HG03159 (cell line): ENCODE results near the gene GPR75.
"Not testable (repeated sequence)": the region's sequence is repeated elsewhere in the genome, so short reads cannot be mapped to it uniquely, and the experiment has no call there.

Source experiments
- ATAC-seq: cut with Tn5 transposase; IDR thresholded peaks from one replicate; pipeline ENCODE4 v1.9.1; 2021; ENCODE audit warnings: mild to moderate bottlenecking, moderate library complexity; ENCODE audit not compliant: unreplicated experiment

Gene GPR75

DNA sequence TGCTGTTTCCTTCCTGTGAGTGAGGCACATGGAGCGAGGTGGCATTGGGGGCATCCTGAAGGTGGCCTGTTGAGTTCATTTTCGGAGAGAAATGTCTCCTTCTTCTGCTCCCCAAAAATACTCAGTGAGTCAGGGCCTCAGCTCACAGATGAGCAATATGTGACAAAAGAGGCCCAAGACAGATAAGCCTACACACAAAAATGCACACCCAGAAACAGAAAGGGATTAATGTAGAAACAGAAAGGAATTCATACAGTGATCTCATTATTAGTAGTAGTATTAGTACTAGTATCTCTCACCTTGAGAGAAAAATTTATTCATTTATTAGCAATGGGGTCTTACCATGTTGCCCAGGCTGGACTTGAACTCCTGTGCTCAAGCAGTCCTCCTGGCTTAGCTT lies 5.1 kb downstream of the GPR75 start:
- no peak for ATAC-seq

DNA sequence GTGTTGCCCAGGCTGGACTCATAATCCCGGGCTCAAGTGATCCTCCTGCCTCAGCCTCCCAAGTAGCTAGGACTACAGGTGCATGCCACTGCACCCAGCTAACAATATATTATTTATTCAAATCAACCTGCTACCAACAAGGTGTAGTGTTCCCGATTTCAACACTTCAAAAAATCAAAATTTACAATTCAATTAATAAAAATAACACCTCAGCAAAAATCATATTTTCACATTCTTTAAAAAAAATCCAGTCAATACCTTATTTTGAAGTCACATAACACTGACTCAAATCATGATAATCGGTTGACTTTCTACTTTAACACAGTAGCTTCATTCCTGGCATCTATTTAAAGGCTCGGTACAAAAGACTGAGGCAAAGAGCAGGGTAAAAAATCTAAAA lies 7.2 kb downstream of the GPR75 start:
- ATAC-seq: no peak

DNA sequence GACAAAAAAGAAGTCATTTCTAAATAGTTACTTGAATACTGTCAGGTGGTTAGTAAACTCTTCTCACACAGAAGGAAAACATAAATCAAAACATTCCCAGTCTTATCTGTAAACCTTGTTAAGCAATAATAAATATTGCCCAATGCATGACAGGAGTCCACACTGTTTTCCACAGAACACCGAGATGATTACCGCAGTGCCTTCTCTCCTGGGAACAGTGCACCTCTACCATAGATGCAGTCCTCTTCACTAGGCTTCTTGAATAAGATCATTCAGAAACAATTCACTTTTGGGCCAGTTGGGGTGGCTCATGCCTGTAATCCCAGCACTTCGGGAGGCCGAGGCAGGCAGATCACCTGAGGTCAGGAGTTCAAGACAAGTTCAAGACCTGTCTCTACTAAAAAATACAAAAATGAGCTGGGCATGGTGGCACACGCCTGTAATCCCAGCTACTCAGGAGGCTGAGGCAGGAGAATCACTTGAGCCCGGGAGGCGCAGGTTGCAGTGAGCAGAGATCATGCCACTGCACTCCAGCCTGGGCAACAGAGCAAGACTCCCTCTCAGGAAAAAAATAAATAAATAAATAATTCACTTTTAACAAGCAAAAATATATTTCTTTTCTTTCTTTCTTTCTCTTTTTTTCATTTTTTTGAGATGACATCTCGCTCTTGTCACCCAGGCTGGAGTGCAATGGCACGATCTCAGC lies 8.6 kb downstream of the GPR75 start:
- not testable (repeated sequence) for ATAC-seq

DNA sequence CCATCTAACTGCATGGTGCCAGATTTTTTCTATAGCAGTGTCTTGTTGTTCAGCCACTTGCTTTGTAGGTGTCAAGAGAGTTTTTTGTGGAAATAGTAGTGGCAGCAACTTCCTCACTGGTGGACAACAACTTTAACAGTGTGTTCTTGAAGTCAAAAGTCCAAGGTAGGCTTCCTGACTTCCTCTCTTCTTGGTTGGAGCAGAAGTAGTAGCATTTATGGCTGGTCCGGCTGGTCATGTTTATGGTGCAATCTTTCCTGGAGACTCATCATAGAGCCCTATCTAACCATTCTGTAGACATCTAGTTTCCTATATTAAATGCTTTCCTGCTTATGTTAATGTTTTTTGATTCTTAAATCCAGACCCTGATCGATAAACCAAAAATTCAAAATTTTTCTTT lies 11.7 kb downstream of the GPR75 start:
- no peak for ATAC-seq

DNA sequence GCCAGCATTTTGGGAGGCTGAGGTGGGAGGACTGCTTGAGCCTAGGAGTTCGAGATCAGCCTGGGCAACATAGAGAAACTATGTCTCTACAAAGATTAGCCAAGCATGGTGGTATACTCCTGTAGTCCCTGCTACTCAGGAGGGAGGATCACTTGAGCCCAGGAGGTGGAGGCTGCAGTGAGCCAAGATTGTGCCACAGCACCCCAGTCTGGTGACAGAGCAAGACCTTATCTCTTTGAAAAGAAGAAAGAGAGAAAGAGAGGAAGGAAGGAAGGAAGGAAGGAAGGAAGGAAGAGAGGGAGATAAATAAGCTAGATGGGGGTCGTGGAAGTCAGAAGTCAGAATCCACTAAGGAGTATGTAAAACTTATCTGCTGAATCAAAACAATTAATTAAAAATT lies 16.2 kb downstream of the GPR75 start:
- no peak for ATAC-seq

DNA sequence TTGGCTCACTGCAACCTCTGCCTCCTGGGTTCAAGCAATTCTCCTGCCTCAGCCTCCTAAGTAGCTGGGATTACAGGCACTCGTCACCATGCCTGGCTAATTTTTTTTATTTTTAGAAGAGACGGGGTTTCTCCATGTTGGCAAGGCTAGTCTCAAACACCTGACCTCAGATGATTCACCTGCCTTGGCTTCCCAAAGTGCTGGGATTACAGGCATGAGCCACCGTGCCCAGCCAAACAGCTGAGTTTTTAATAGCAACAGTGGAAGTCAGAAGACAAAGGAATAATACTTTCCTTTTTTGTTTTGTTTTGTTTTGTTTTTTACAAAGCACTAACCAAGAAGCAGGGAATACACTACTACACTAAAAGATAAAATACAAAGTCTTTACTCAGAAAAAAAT lies 16.9 kb downstream of the GPR75 start:
- no peak for ATAC-seq

DNA sequence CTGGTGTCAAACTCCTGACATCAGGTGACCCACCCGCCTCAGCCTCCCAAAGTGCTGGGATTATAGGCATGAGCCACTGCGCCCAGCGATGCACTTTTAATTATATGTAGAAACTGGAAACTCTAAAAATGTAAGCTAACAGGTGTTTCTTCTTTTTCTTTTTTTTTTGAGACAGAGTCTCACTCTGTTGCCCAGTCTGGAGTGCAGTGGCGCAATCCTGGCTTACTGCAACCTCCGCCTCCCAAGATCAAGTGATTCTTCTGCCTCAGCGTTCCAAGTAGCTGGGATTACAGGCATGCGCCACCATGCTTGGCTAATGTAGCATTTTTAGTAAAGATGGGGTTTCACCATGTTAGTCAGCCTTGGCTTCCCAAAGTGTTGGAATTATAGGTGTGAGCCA lies 18.1 kb downstream of the GPR75 start:
- ATAC-seq: not testable (repeated sequence)

DNA sequence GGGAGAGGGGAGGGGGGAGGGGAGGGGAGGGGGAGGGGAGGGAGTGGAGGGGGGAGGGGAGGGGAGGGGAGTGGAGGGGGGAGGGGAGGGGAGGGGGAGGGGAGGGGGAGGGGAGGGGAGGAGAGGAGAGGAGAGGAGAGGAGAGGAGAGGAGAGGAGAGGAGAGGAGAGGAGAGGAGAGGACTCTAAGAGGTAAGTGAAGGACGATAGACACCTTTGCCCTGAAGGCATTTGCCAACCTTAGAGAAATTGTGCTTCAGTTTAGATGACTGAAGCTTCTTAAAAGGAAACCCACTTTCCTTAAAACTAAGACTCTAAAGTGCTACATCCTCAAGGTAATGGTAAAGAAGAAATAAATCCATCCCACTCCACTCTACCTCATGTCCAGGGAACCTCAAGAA lies 19.2 kb downstream of the GPR75 start:
- no peak for ATAC-seq

DNA sequence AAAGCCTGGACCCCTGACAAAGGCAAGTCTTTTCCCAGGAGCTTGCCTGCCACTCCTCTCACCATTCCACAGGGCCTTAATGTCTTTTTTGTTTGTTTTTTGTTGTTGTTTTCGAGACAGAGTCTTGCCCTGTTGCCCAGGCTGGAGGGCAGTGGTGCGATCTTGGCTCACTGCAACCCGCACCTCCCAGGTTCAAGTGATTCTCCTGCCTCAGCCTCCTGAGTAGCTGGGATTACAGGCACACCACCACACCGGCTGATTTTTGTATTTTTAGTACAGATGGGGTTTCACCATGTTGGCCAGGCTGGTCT lies 29.8 kb downstream of the GPR75 start:
- ATAC-seq: not testable (repeated sequence)

DNA sequence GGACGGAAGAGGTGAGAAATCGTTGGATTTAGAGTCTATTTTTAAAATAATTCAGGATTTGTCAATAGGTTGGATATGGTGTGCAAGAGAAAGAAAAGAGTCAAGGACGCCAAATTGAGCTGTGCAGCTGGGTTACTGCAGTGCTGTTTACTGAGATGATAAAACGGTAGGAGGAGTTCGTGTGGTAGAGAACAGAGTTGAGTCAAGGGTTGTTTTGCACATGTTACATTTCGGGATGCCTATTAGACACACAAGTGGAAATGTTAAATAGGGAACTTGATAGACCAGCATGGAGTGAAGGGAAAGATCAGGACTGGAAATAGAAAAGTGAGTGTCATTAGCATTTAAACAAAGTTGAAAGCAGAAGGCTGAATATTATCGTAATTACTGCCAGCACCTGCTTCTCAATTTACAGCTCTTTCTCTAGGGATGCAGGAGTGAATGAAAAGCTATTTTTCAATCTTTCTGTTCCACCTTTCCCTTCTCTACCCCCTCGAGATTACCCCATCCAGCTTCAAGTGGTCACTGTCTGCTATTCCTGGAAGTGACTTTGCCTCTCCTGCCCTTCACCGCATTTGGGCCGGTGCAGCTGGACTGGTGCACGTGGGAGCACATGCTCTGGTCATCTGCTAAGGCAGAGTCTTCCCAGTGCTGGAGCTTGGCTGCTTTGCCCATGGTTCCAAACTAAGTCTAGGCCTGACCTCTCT lies 30.3 kb downstream of the GPR75 start:
- ATAC-seq: no peak

DNA sequence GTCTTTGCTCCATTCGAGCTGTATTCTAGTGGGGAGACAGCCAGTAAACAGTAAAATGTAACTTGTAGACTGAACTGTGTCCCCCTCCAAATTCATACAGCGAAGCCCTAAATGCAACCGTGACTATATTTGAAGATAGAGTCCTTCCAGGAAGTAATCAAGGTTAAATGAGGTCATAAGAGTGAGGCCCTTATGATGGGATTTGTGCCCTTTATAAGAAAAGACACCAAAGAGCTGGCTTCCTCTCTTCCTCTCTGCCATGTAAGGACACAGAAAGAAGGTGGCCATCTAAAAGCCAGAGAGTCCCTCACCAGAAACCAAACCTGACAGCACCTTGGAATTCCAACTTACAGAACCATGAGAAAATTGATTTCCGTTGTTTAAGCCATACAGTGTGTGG lies 31.4 kb downstream of the GPR75 start:
- ATAC-seq: no peak

DNA sequence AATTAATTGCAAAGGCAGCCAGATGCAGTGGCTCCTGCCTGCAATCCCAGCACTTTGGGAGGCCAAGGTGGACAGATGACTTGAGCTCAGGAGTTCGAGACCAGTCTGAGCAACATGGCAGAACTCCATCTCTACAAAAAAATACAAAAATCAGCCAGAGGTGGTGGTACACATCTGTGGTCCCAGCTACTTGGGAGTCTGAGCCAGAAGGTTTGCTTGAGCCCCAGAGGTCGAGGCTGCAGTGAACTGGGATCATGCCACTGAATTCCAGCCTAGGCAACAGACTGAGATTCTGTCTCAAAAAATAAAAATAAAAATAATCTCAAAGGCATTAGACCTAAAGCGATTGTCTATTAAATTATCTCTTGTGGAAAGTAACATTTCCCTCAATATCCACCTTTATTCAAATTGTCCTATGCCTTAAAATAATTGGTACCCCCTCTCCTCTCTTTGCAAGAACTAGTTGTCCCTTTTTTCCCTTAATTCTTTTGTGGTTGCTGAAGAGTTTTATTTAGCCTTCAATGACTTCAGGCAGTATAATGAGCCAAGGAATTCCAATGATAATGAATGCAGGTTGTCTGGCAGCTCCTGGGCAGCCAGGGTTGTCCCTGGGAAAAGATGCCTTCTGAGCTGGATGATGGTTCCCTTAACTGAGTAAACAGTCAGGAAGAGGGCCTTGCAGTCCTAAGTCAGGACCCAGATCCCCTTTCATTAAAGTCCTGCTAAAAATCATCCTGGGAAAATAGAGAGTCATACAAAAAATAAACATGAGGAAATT lies 32.2 kb downstream of the GPR75 start:
- no peak for ATAC-seq

DNA sequence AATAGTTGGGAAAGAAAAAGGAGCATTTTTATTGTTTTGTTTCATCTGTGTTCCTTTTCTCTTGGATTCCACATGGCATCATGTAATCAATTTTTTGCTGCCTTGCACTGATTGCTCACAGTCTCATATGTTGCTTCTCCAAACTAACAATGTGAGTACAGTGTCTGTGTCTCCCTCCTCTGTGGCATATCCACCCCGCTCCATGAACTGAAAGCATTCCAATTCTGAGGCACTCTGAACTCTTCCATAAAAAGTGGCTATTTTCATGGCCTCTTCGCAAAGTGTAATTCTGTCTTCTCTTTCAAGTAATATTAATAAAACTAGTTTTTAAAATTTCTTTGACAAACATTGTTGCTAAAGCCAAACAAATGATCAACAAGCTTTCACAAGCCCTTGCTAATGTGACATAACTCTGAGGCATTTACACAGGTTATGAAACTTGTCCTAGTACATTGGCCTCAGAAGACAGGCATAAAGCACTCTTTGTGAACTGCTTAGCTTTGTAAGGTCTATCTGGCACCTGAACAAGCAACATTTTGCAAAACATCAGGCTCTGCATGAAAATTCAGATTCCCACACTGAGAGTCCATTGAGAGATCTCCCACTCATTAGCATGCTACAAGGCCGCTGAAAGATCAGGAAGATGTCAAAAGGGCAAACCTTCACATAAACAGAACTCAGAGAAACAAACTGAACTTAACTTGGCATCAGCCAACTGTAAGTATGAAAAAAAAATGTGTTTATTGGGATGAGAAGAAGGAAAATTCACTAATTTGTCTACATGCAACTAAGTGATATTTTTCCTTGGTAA lies 33.0 kb downstream of the GPR75 start:
- no peak for ATAC-seq

DNA sequence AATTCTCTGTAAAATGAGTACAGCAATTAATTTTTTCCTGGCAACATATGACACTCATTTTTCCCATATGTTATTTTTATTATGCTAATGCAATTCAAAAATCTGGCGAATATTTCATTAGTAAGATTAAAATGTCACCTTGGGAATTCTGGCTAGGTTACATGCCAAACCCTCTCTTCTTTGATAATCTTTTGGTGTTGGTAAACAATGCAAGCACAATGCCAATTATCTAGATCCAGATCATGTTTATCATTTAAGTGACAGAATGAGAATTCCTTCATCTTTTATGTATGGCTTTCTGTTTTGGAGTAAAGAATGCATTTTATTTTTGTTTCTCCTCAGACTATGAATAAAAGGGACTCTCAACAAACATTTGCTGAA lies 33.7 kb downstream of the GPR75 start:
- ATAC-seq: no peak

DNA sequence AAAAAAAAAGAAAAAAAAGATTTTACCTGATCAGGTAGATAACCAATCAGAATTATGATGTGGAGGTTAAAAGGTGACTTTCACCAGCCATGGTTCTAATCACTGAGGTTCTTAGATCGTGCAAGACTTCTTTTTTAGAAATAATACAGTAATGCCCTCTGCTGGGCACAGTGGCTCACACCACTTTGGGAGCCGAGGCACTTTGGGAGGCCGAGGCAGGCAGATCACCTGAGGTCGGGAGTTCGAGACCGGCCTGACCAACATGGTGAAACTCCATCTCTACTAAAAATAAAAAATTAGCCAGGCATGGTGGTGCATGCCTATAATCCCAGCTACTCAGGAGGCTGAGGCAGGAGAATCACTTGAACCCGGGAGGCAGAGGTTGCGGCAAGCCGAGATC lies 36.1 kb downstream of the GPR75 start:
- ATAC-seq: peak; percentile 51

DNA sequence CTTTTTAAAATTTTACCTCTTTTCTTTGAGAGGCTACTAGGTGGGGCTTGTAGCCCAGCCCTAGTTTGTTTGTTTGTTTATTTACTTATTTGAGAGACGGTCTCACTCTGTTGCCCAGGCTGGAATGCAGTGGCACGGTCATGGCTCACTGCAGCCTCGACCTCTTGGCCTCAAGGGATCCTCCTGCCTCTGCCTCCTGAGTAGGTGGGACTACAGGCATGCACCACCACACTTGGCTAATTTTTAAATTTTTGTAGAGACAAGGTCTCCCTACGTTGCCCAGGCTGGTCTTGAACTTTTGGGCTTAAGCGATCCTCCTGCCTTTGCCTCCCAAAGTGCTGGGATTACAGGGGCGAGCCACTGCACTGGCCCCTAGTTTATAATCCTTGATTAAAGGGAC lies 38.0 kb downstream of the GPR75 start:
- ATAC-seq: no peak

DNA sequence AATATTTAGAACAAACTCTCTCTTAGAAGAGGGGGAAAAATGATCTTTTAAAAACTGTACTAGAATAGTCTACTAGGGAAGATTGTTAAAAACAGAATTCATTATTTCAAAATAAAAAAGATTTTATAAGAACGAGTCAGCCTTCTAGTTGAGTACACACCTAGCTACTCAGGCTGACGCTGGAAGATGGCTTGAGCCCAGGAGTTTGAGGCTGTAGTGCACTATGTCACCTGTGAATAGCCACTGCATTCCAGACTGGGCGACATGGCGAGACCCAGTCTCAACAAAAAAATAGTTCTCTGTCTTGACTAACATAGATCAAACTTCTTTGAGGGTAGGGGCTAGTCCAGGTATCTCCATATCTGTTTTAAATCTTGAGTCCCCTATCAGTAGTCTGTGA lies 39.1 kb downstream of the GPR75 start:
- no peak for ATAC-seq

DNA sequence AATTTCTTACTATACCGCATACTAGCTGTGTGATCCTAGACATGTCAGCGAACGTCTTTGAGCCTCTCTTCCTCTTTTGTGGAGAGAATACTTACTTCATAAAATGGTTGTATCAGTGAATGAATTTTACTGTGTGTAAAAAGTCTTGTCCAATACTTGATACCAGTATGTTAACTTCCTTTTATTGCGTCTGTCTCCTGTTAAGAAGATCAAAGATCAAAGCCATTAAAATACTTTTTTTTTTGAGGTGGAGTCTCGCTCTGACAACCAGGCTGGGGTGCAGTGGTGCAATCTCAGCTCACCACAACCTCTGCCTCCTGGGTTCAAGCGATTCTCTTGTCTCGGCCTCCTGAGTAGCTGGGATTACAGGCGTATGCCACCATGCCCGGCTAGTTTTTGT lies 39.7 kb downstream of the GPR75 start:
- ATAC-seq: no peak

DNA sequence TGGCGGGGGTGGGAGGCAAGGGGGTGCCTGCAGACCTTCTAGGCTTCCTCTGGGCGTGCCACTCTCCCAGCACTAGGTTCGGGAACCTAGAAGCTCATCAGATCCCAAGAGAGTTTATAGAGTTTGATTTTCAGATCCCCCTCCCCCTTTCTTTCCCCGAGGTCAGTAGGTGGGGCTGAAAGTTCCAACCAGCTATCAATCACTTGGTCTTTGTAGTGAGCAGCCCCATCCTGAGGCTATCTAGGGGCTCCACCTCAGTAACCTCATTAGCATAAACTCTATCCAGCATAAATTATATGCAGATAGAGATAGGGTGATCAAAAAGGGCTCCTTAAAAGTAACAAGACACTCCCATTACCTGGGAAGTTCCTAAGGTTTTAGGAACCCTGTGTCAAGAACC lies 40.1 kb downstream of the GPR75 start:
- no peak for ATAC-seq

DNA sequence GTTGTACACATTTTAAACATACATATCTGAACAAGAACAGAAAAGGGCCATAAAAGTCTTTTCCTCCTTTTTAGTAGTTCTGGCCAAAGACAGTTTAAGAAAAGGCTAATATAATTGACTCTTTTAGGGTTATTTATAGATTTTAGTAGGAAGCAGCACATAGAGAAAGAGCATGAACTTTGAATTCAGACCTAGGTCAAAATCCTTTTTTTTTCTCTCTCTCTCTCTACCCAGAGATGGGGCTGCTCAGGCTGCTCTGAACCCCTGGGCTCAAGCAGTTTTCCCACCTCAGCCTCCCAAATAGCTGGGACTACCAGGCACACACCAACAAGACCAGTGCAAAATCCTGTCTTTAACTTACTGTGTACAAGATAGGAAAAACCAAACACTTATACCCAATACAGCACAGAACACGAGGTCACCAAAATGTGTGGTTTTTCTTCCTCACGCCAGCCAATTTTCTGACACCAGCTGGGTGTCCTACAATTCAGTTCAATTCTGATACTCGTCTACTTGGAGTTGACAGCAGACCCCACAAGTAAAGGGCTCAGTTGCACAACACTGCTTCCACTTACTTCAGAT lies 40.8 kb downstream of the GPR75 start:
- no peak for ATAC-seq

DNA sequence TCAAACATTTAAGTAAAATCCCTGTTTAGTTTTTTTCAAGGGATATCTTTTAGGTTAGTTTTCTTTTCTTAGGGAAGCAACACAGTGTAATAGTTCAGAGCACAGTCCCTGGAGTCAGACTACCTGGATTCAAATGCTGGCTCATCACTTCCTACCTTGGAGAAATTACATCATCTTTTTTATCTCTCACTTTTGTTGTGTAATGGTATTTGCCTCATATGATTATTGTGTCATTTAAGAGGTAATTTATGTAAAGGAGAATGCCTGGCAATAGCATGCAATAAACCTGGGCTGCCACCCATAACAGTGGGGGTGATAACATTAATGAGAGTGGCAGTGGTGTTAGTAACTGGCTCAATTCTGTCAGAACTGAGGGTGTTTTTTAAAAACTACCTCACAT lies 46.6 kb downstream of the GPR75 start:
- no peak for ATAC-seq
